ENCODE measurements around the gene CUEDC1. TPM values are rescaled to one million over a fixed set of nuclear protein-coding genes. Genes with fewer than 3 reads are reported as not detected.
A peak's percentile ranks its signal among the peaks of the same experiment; 100 is the strongest.

The CUEDC1 gene
- total and polyA plus RNA-seq, 11 donors, result 29.6 to 68.5 (median 42.2) TPM

GRCh38 chr17:57920916-57921703, 34.1 kb downstream of the CUEDC1 start:
- peak overlapping the region; percentile 10 to 84 (median 54) for H3K27ac ChIP-seq
- no peak for TF ChIP-seq CTCF (IDR thresholded peaks at IDR 0.05)
- H3K4me3 ChIP-seq, result no peak overlapping the region
- intact Hi-C loops (cut with DNase I), result no loop called here
- WGBS, 4 donors, result 26 to 42% (median 27%) methylated on average over 13 of the region's 13 CpGs
- DNase-seq, result peak in 1 of 5 donors; percentile 67
- H3K9me3 ChIP-seq, result no peaks in the 10 kb centered on the region
- peaks cover 18 to 85% (median 61%) of the 10 kb centered on the region in 12 donors for H3K4me1 ChIP-seq
- H3K36me3 ChIP-seq, result peaks cover 0 to 5% (median 0%) of the 10 kb centered on the region in 9 donors
- H3K27me3 ChIP-seq, result no peaks in the 10 kb centered on the region
- peak in 2 of 4 donors; percentile 35 to 40 for ATAC-seq

GRCh38 chr17:57919918-57920317, 35.3 kb downstream of the CUEDC1 start:
- 84 to 94% (median 93%) methylated on average over 5 of the region's 5 CpGs for WGBS, 4 donors
- Histone ChIP-seq H3K36me3 (peaks cover 0 to 5% (median 0%) of the 10 kb centered on the region in 9 donors), H3K9me3 (no peaks in the 10 kb centered on the region), H3K4me1 (peaks cover 18 to 85% (median 63%) of the 10 kb centered on the region in 12 donors), H3K27me3 (no peaks in the 10 kb centered on the region), H3K27ac (peak overlapping the region in 3 of 12 donors; percentile 3 to 84 (median 50)), H3K4me3 (no peak overlapping the region)
- intact Hi-C loops (cut with DNase I), result loop anchor here in 2 of 10 donors (5.0 kb wide), 2 partner anchors 32 to 37 kb away; partner anchors contain the start of gene CUEDC1 (in 1 of the 2)
- ATAC-seq (no peak), DNase-seq (no peak)
- TF ChIP-seq POLR2A (IDR thresholded peaks at IDR 0.05) (no peak), CTCF (IDR thresholded peaks at IDR 0.05) (no peak)

GRCh38 chr17:57918017-57918895, 37.0 kb downstream of the CUEDC1 start:
- H3K27ac ChIP-seq, result peak overlapping the region in 11 of 12 donors; percentile 35 to 84 (median 78)
- H3K27me3 ChIP-seq, result no peaks in the 10 kb centered on the region
- H3K36me3 ChIP-seq, result peaks cover 0 to 2% (median 0%) of the 10 kb centered on the region in 9 donors
- TF ChIP-seq POLR2A (IDR thresholded peaks at IDR 0.05) (no peak), CTCF (IDR thresholded peaks at IDR 0.05) (no peak)
- intact Hi-C loops (cut with DNase I), result loop anchor here in 2 of 10 donors (5.0 kb wide), 2 partner anchors 34 to 39 kb away; partner anchors contain the start of gene CUEDC1 (in 1 of the 2)
- H3K9me3 ChIP-seq, result no peaks in the 10 kb centered on the region
- DNase-seq (no peak), ATAC-seq (peak in 1 of 4 donors; percentile 19)
- WGBS, 4 donors, result 49 to 60% (median 51%) methylated on average over 5 of the region's 5 CpGs
- H3K4me1 ChIP-seq, result peaks cover 25 to 96% (median 78%) of the 10 kb centered on the region in 12 donors
- no peak overlapping the region for H3K4me3 ChIP-seq

Measured in heart left ventricle (tissue), 16 donors.